ENCODE measurements around the gene VWA5B2.

VWA5B2 gene

DNA sequence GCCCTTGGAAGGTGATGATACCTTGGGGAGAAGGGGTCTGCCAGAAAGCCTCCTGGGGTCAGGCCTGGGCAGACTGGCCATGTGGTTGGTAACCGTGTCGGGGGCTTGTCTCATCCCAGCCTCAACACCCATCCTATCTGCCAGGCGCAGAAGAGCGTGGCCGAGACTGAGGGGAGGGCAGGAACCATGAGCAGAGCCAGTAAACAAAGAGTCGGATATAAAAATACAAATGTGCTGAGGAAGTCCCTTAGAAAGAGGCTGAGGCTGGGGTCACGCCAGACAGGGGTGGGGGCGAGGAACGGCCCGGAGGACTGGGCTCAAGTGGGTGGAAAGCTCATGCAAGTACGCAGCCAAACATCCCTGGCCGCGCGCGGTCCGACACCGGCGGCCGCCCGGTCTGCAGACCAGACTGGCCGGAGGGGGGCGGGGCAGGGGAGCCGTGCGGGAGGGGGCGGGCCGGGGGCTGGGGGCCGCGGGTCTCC lies 30.1 kb downstream of the VWA5B2 start:
- Histone ChIP-seq H3K4me3 (ENCODE audit: low read depth, low read length) (no peak overlapping the region), H3K27me3 (ENCODE audit: control insufficient read depth, insufficient read depth, low read length) (peaks cover 5% of the 10 kb centered on the region)

GRCh38 chr3:184259878-184260723 lies 30.7 kb downstream of the VWA5B2 start:
- Histone ChIP-seq H3K9ac (peak overlapping the region; percentile 19), H3K27me3 (ENCODE audit: control insufficient read depth, insufficient read depth, low read length) (peaks cover 5% of the 10 kb centered on the region), H3K79me2 (no peaks in the 10 kb centered on the region), H3K9me3 (ENCODE audit: control insufficient read depth, low read length) (no peaks in the 10 kb centered on the region), H3K27ac (peak overlapping the region; percentile 6), H3K4me1 (peaks cover 9% of the 10 kb centered on the region), H3K4me2 (ENCODE audit: low read length) (no peak overlapping the region), H2AFZ (peak overlapping the region; percentile 93), H3K36me3 (ENCODE audit: control insufficient read depth, insufficient read depth, low read length) (no peaks in the 10 kb centered on the region), H3K4me3 (ENCODE audit: low read depth, low read length) (no peak overlapping the region)
- TF ChIP-seq, protein P1, sequence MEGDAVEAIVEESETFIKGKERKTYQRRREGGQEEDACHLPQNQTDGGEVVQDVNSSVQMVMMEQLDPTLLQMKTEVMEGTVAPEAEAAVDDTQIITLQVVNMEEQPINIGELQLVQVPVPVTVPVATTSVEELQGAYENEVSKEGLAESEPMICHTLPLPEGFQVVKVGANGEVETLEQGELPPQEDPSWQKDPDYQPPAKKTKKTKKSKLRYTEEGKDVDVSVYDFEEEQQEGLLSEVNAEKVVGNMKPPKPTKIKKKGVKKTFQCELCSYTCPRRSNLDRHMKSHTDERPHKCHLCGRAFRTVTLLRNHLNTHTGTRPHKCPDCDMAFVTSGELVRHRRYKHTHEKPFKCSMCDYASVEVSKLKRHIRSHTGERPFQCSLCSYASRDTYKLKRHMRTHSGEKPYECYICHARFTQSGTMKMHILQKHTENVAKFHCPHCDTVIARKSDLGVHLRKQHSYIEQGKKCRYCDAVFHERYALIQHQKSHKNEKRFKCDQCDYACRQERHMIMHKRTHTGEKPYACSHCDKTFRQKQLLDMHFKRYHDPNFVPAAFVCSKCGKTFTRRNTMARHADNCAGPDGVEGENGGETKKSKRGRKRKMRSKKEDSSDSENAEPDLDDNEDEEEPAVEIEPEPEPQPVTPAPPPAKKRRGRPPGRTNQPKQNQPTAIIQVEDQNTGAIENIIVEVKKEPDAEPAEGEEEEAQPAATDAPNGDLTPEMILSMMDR (IDR thresholded peaks at IDR 0.05) = no peak

More for the DNA sequence above, 30.1 kb downstream of the VWA5B2 start:
- Histone ChIP-seq H3K4me1 (peaks cover 9% of the 10 kb centered on the region), H3K9me3 (ENCODE audit: control insufficient read depth, low read length) (no peaks in the 10 kb centered on the region), H3K27ac (no peak overlapping the region), H3K4me2 (ENCODE audit: low read length) (no peak overlapping the region), H2AFZ (no peak overlapping the region), H3K9ac (no peak overlapping the region), H3K79me2 (no peaks in the 10 kb centered on the region), H3K36me3 (ENCODE audit: control insufficient read depth, insufficient read depth, low read length) (no peaks in the 10 kb centered on the region)
- TF ChIP-seq, protein P1 (IDR thresholded peaks at IDR 0.05) = no peak

GRCh38 chr3:184260724-184261269 lies 31.4 kb downstream of the VWA5B2 start:
- peak overlapping the region; percentile 19 for H3K9ac ChIP-seq
- no peak overlapping the region for H3K4me3 ChIP-seq (ENCODE audit: low read depth, low read length)
- H3K79me2 ChIP-seq = no peaks in the 10 kb centered on the region
- H3K4me2 ChIP-seq (ENCODE audit: low read length) = peak overlapping the region; percentile 56
- H3K36me3 ChIP-seq (ENCODE audit: control insufficient read depth, insufficient read depth, low read length) = no peaks in the 10 kb centered on the region
- TF ChIP-seq, protein P1 (IDR thresholded peaks at IDR 0.05) = peak; percentile 12
- peak overlapping the region; percentile 93 for H2AFZ ChIP-seq
- H3K27me3 ChIP-seq (ENCODE audit: control insufficient read depth, insufficient read depth, low read length) = peaks cover 5% of the 10 kb centered on the region
- peaks cover 9% of the 10 kb centered on the region for H3K4me1 ChIP-seq
- peak overlapping the region; percentile 51 for H3K27ac ChIP-seq
- no peaks in the 10 kb centered on the region for H3K9me3 ChIP-seq (ENCODE audit: control insufficient read depth, low read length)

DNA sequence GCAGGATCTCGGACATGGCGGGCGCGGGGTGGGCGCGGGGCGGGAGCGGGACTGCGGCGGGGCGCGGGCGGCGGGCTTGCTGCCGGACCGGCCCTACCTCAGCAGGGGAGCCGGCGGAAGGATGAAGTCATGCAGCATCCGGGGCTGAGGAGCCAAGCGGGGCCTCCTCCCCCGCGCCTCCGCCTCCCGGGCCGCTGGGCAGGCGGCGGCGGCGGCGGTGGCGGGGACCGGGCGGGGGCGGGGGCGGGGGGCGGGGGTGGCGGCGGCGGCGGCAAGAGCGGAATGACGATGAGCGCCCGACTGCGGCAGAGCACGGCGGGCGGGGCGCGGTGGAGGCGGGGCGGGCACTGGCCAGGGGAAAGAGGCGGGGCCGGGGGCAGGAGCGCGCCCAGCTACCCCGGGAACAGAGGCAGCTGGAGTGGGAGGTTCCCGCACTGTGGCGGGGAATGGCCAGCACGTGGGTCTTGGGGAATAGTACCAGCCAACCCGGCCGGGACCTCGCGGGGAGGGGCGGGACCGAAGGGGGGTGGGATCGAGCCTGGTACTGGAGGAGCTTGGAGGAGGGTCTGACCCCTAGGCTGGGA lies 32.0 kb downstream of the VWA5B2 start, which contains the start of gene CAMK2N2:
CAMK2N2 (minus strand) TSS at position 284 of the 584 bp plus-strand sequence; CDS start at position 16, 268 bp downstream.
- peak within 1 kb of the TSS; percentile 93 for H2AFZ ChIP-seq
- no peaks in the 10 kb centered on the region for H3K36me3 ChIP-seq (ENCODE audit: control insufficient read depth, insufficient read depth, low read length)
- H3K9ac ChIP-seq = peak within 1 kb of the TSS; percentile 19
- no peaks in the 10 kb centered on the region for H3K9me3 ChIP-seq (ENCODE audit: control insufficient read depth, low read length)
- peak within 1 kb of the TSS; percentile 27 for H3K4me3 ChIP-seq (ENCODE audit: low read depth, low read length)
- peak within 1 kb of the TSS; percentile 51 for H3K27ac ChIP-seq
- H3K4me1 ChIP-seq = peaks cover 9% of the 10 kb centered on the region
- TF ChIP-seq, protein P1 (IDR thresholded peaks at IDR 0.05) = no peak
- H3K27me3 ChIP-seq (ENCODE audit: control insufficient read depth, insufficient read depth, low read length) = peaks cover 5% of the 10 kb centered on the region
- H3K79me2 ChIP-seq = no peaks in the 10 kb centered on the region
- H3K4me2 ChIP-seq (ENCODE audit: low read length) = peak within 1 kb of the TSS; percentile 56

Data from parathyroid adenoma (tissue), 2 donors.